Measurements from ENCODE around the gene LIPC.

Gene LIPC

DNA sequence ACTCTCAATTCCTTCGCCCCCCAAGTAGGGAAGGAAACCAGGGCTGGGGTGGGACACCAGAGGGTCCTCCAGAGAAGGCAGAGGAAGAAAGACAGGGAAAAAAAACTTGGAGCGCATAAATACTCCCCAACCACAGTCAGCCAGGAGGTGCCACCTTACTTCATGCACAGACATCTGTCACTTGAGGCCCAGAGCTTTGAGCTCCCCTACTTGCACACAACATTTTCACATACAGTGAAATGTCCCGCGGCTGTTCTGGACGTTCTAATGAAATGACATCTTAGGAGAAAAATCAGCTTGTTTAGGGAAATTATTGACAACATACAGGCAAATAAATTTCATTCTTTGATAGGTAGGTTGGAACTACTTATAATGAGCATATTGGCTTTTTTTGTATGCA, 113.0 kb downstream of the LIPC start:
- DNase-seq: no peak

GRCh38 chr15:58545307-58546065, 113.7 kb downstream of the LIPC start:
- no peak for DNase-seq

GRCh38 chr15:58546066-58546591, 114.3 kb downstream of the LIPC start:
- no peak for DNase-seq

DNA sequence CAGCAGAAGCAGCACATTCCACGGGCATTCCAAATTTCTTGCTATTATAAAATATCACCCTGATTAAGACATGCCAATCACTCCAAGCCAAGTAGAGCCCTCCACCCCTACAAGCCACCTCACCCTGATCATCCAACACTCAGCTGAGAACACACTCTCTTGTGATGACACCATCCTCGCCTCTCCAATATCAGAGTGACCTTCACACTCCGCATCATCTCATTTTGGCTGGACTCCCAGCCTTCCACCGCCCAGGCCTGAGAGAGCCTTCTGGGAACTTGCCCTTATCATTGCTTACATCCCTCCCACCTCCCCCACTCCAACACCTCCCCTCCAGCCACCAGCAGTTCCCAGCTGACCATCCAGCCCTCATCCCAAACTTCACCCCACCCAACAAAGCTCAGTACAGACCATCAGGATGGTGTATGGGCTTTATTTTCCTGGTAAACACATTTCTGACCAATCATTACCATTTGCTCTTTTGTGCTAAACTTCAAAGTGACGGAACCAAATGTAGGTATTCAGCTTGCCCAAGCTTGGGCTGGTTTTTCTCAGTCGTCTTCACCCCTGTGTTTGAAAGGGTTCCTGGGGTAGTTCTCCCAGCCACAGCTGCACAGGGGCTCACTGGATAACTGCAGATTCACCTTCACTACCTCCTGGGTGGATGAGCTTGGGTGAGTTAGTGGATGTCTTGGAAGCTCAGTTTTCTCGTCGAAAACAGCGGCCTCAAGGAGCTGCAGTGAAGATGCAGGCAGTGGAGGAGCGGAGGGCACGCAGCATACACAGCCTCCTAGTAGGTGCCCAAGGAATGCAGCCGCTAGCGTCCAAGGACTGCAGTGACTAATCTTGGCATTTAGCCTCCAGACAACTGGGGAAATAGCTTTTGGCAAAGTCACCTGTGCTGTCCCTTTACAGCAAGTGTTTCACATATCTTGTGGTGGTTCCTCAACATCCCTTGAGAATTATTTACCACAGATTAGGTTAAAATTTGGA, 115.1 kb downstream of the LIPC start:
- no peak for DNase-seq

- DNase-seq: no peak
Measured at GRCh38 chr15:58547628-58548307, 116.0 kb downstream of the LIPC start.

GRCh38 chr15:58548308-58549012, 116.7 kb downstream of the LIPC start:
- no peak for DNase-seq

GRCh38 chr15:58549013-58549784, 117.4 kb downstream of the LIPC start:
- no peak for DNase-seq

GRCh38 chr15:58549785-58550074, 117.9 kb downstream of the LIPC start:
- DNase-seq: no peak

DNA sequence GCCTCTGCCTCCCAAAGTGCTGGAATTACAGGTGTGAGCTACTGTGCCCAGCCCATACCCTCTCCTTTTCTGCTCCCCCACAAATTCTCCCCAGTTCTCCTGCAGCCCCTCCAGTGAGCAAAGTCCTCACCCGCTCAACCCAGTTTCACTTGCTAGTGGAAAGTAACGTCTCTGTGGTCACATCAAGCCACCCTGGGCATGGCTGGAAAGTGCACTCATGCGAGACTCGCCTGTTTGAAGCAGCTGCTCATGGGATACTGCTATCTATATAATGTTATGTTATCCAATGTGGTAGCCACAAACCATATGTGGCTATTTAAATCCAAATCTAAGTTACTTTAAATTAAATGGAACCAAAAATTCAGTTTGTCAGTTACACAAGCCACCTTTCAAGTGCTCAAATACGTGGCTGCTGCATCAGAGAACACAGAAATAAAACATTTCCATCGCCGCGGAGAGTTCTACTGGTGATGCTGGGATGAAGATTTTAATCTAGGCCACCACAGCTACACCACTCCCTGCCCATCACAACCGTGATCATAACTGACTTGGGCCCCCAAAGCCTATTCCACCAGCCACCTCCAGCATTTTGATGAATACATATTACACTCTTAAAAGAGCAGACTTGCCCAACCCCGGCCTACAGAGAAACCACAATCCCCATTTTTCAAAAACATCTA, 119.4 kb downstream of the LIPC start:
- DNase-seq: no peak

- DNase-seq: no peak
Measured at GRCh38 chr15:58551764-58552504, 120.1 kb downstream of the LIPC start.

GRCh38 chr15:58552505-58553364, 120.9 kb downstream of the LIPC start:
- no peak for DNase-seq

GRCh38 chr15:58553365-58553918, 121.7 kb downstream of the LIPC start:
- DNase-seq: no peak

GRCh38 chr15:58554758-58555157, 123.0 kb downstream of the LIPC start:
- DNase-seq: no peak

- no peak for DNase-seq
Measured at GRCh38 chr15:58555162-58556027, 123.6 kb downstream of the LIPC start.

GRCh38 chr15:58556028-58556361, 124.2 kb downstream of the LIPC start:
- DNase-seq: no peak

GRCh38 chr15:58556541-58556940, 124.8 kb downstream of the LIPC start:
- DNase-seq: no peak

- no peak for DNase-seq
Measured at GRCh38 chr15:58558777-58559176, 127.0 kb downstream of the LIPC start.

- DNase-seq: no peak
Measured at GRCh38 chr15:58559904-58560588, 128.3 kb downstream of the LIPC start.

Data from KG1 (cell line).